GM21515 (cell line): ENCODE measurements around the gene SNX2.
"Not testable (repeated sequence)": the region's sequence is repeated elsewhere in the genome, so short reads cannot be mapped to it uniquely, and the experiment has no call there.

ENCODE experiments used
- ATAC-seq: cut with Tn5 transposase; IDR thresholded peaks from one replicate; pipeline ENCODE4 v1.9.1; 2021; ENCODE audit not compliant: unreplicated experiment

Gene SNX2

GRCh38 chr5:122842016-122842580, 67.2 kb downstream of the SNX2 start:
- no peak for ATAC-seq

- ATAC-seq: no peak
Measured at GRCh38 chr5:122844136-122844909, 69.4 kb downstream of the SNX2 start.

- peak; percentile 54 for ATAC-seq
Measured at GRCh38 chr5:122844910-122845228, 70.0 kb downstream of the SNX2 start.

GRCh38 chr5:122845229-122846050, 70.6 kb downstream of the SNX2 start, which contains the start of gene SNX24:
Gene SNX24, plus strand, starts transcription at chr5:122845613. Its CDS starts 21 bp downstream, at chr5:122845634.
- ATAC-seq: peak; percentile 80

GRCh38 chr5:122846051-122846550, 71.2 kb downstream of the SNX2 start:
- ATAC-seq: no peak

- no peak for ATAC-seq
Measured at GRCh38 chr5:122847687-122848081, 72.8 kb downstream of the SNX2 start.

- no peak for ATAC-seq
Measured at GRCh38 chr5:122849771-122850170, 74.9 kb downstream of the SNX2 start.

- ATAC-seq: not testable (repeated sequence)
Measured at GRCh38 chr5:122857538-122857937, 82.7 kb downstream of the SNX2 start.

GRCh38 chr5:122858451-122858850, 83.6 kb downstream of the SNX2 start:
- no peak for ATAC-seq

GRCh38 chr5:122863240-122863639, 88.4 kb downstream of the SNX2 start:
- ATAC-seq: no peak

GRCh38 chr5:122863721-122864120, 88.8 kb downstream of the SNX2 start:
- no peak for ATAC-seq

- no peak for ATAC-seq
Measured at GRCh38 chr5:122864400-122864799, 89.5 kb downstream of the SNX2 start.

- no peak for ATAC-seq
Measured at GRCh38 chr5:122864842-122865241, 90.0 kb downstream of the SNX2 start.

- no peak for ATAC-seq
Measured at GRCh38 chr5:122870219-122870856, 95.5 kb downstream of the SNX2 start.

- no peak for ATAC-seq
Measured at GRCh38 chr5:122871661-122872060, 96.8 kb downstream of the SNX2 start.

- ATAC-seq: no peak
Measured at GRCh38 chr5:122874179-122874875, 99.4 kb downstream of the SNX2 start.

GRCh38 chr5:122877518-122877917, 102.6 kb downstream of the SNX2 start:
- ATAC-seq: no peak

GRCh38 chr5:122879076-122879475, 104.2 kb downstream of the SNX2 start:
- ATAC-seq: no peak
